ENCODE measurements around the gene BCR. TPM values are rescaled to one million over a fixed set of nuclear protein-coding genes. Genes with fewer than 3 reads are reported as not detected.

Gene BCR
- total and polyA plus RNA-seq, 2 of the 13 experiments (the other 11 are each of a cell fraction or from before 2014, with no cell fraction given): 19.9 to 33.6 TPM

DNA sequence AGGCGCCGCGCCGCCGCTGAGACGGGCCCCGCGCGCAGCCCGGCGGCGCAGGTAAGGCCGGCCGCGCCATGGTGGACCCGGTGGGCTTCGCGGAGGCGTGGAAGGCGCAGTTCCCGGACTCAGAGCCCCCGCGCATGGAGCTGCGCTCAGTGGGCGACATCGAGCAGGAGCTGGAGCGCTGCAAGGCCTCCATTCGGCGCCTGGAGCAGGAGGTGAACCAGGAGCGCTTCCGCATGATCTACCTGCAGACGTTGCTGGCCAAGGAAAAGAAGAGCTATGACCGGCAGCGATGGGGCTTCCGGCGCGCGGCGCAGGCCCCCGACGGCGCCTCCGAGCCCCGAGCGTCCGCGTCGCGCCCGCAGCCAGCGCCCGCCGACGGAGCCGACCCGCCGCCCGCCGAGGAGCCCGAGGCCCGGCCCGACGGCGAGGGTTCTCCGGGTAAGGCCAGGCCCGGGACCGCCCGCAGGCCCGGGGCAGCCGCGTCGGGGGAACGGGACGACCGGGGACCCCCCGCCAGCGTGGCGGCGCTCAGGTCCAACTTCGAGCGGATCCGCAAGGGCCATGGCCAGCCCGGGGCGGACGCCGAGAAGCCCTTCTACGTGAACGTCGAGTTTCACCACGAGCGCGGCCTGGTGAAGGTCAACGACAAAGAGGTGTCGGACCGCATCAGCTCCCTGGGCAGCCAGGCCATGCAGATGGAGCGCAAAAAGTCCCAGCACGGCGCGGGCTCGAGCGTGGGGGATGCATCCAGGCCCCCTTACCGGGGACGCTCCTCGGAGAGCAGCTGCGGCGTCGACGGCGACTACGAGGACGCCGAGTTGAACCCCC is 798 bp downstream of the BCR start (continued):
- TF ChIP-seq ZNF747 (CRISPR knock-in tag; IDR thresholded peaks at IDR 0.05; ENCODE audit: borderline replicate concordance) (no peak), GMEB2 (CRISPR knock-in tag; IDR thresholded peaks at IDR 0.05; ENCODE audit: low read depth) (no peak), ZNF530 (CRISPR knock-in tag; IDR thresholded peaks at IDR 0.05; ENCODE audit: low read depth) (no peak), HNRNPK (IDR thresholded peaks at IDR 0.05; ENCODE audit: low read depth, low read length, poor library complexity, severe bottlenecking) (no peak), IRF9 (CRISPR knock-in tag; IDR thresholded peaks at IDR 0.05; ENCODE audit: borderline replicate concordance) (no peak), ASH2L (IDR thresholded peaks at IDR 0.05; ENCODE audit: insufficient read length, low read depth, low read length) (no peak), TP53 (CRISPR knock-in tag; conservative IDR thresholded peaks at IDR 0.05) (no peak), GABPA (IDR thresholded peaks at IDR 0.05; ENCODE audit: low read depth, low read length) (no peak), GABPA (CRISPR knock-in tag; IDR thresholded peaks at IDR 0.05; ENCODE audit: low read depth) (no peak), TBX3 (IDR thresholded peaks at IDR 0.05; ENCODE audit: borderline replicate concordance) (no peak), HCFC1 (IDR thresholded peaks at IDR 0.05; ENCODE audit: low read depth, low read length) (no peak), ZNF691 (CRISPR knock-in tag; IDR thresholded peaks at IDR 0.05; ENCODE audit: borderline replicate concordance, low read depth) (no peak), NCOA2 (CRISPR knock-in tag; IDR thresholded peaks at IDR 0.05) (no peak), MATR3 (CRISPR knock-in tag; IDR thresholded peaks at IDR 0.05) (no peak), ZNF441 (CRISPR knock-in tag; IDR thresholded peaks at IDR 0.05; ENCODE audit: borderline replicate concordance) (no peak; the same call in 1 of the 2 replicates)
- TF ChIP-seq, protein P1, sequence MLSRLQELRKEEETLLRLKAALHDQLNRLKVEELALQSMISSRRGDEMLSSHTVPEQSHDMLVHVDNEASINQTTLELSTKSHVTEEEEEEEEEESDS (CRISPR knock-in tag; IDR thresholded peaks at IDR 0.05; ENCODE audit: borderline replicate concordance): no peak
- TF ChIP-seq, protein P2, sequence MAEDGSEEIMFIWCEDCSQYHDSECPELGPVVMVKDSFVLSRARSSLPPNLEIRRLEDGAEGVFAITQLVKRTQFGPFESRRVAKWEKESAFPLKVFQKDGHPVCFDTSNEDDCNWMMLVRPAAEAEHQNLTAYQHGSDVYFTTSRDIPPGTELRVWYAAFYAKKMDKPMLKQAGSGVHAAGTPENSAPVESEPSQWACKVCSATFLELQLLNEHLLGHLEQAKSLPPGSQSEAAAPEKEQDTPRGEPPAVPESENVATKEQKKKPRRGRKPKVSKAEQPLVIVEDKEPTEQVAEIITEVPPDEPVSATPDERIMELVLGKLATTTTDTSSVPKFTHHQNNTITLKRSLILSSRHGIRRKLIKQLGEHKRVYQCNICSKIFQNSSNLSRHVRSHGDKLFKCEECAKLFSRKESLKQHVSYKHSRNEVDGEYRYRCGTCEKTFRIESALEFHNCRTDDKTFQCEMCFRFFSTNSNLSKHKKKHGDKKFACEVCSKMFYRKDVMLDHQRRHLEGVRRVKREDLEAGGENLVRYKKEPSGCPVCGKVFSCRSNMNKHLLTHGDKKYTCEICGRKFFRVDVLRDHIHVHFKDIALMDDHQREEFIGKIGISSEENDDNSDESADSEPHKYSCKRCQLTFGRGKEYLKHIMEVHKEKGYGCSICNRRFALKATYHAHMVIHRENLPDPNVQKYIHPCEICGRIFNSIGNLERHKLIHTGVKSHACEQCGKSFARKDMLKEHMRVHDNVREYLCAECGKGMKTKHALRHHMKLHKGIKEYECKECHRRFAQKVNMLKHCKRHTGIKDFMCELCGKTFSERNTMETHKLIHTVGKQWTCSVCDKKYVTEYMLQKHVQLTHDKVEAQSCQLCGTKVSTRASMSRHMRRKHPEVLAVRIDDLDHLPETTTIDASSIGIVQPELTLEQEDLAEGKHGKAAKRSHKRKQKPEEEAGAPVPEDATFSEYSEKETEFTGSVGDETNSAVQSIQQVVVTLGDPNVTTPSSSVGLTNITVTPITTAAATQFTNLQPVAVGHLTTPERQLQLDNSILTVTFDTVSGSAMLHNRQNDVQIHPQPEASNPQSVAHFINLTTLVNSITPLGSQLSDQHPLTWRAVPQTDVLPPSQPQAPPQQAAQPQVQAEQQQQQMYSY (CRISPR knock-in tag; IDR thresholded peaks at IDR 0.05): no peak
- TF ChIP-seq, protein P3, sequence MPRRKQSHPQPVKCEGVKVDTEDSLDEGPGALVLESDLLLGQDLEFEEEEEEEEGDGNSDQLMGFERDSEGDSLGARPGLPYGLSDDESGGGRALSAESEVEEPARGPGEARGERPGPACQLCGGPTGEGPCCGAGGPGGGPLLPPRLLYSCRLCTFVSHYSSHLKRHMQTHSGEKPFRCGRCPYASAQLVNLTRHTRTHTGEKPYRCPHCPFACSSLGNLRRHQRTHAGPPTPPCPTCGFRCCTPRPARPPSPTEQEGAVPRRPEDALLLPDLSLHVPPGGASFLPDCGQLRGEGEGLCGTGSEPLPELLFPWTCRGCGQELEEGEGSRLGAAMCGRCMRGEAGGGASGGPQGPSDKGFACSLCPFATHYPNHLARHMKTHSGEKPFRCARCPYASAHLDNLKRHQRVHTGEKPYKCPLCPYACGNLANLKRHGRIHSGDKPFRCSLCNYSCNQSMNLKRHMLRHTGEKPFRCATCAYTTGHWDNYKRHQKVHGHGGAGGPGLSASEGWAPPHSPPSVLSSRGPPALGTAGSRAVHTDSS (CRISPR knock-in tag; conservative IDR thresholded peaks at IDR 0.05): no peak
- TF ChIP-seq, protein P4, sequence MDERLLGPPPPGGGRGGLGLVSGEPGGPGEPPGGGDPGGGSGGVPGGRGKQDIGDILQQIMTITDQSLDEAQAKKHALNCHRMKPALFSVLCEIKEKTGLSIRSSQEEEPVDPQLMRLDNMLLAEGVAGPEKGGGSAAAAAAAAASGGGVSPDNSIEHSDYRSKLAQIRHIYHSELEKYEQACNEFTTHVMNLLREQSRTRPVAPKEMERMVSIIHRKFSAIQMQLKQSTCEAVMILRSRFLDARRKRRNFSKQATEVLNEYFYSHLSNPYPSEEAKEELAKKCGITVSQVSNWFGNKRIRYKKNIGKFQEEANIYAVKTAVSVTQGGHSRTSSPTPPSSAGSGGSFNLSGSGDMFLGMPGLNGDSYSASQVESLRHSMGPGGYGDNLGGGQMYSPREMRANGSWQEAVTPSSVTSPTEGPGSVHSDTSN (CRISPR knock-in tag; IDR thresholded peaks at IDR 0.05): no peak
